K562 (cell line): ENCODE measurements around the gene PLEKHN1. TPM values are rescaled to one million over a fixed set of nuclear protein-coding genes. Genes with fewer than 3 reads are reported as not detected.

ENCODE experiments used
- CHD1 ChIP-seq: fragments of 200-600 bp; sonication (generic); IDR thresholded peaks from one replicate; pipeline ENCODE4 v1.6.1; 2012; ENCODE audit warnings: mild to moderate bottlenecking, moderate library complexity, low read length, inconsistent platforms
- EGR1 ChIP-seq: fragments of 450-650 bp; conservative IDR thresholded peaks from 2 replicates; pipeline ENCODE4 v1.6.1; 2017; ENCODE audit warnings: mild to moderate bottlenecking
- LARP7 ChIP-seq: fragments of 450-650 bp; IDR thresholded peaks from 2 replicates; pipeline ENCODE4 v1.6.1; 2016
- MYC ChIP-seq, 2 experiments: fragments of 250-450 bp in 1 of 2; sonication (Bioruptor Pico) in 1 of 2; IDR thresholded peaks; 2 replicates each; pipeline versions ENCODE4 v1.5.1 to v1.6.1; 2012 to 2021; ENCODE audit warnings: low read depth in 2 of 2, borderline replicate concordance in 1 of 2, improper control_type of control experiment in 1 of 2, low read length in 1 of 2, mild to moderate bottlenecking in 1 of 2, moderate library complexity in 1 of 2
- PREB ChIP-seq: sonication (generic); formaldehyde crosslinking; IDR thresholded peaks from 2 replicates; pipeline ENCODE4 v1.8.1; 2023; ENCODE audit warnings: mild to moderate bottlenecking, missing genetic modification reagents
- RAD21 ChIP-seq, 2 experiments: fragments of 250-450 bp in 1 of 2; fragments of 450-650 bp in 1 of 2; sonication (Bioruptor Pico) in 1 of 2; formaldehyde crosslinking in 1 of 2; IDR thresholded peaks in 1 of 2; conservative IDR thresholded peaks in 1 of 2; 2 replicates each; pipeline versions ENCODE4 v1.4.0 to v1.8.0; 2020 to 2022; ENCODE audit warnings: mild to moderate bottlenecking in 2 of 2, moderate library complexity in 1 of 2
- SMARCA4 ChIP-seq: fragments of 450-650 bp; IDR thresholded peaks from 2 replicates; pipeline ENCODE4 v1.6.1; 2016
- ZHX1 ChIP-seq: fragments of 150-350 bp; conservative IDR thresholded peaks from 2 replicates; pipeline ENCODE4 v1.6.1; 2014; ENCODE audit warnings: low read length
- ZNF318 ChIP-seq, 2 experiments: fragments of 450-650 bp; IDR thresholded peaks; 2 replicates each; pipeline ENCODE4 v1.6.1; 2016; ENCODE audit warnings: mild to moderate bottlenecking in 2 of 2, borderline replicate concordance in 1 of 2, low read depth in 1 of 2, moderate library complexity in 1 of 2
- ZNF512 ChIP-seq: IDR thresholded peaks from 2 replicates; pipeline ENCODE4 v1.6.1; 2016; ENCODE audit warnings: missing genetic modification characterization, missing compliant biosample characterization
- ZNF75A ChIP-seq: fragments of 450-650 bp; formaldehyde crosslinking; IDR thresholded peaks from 2 replicates; pipeline ENCODE4 v1.4.0; 2020; ENCODE audit warnings: mild to moderate bottlenecking
- ZNF780A ChIP-seq: fragments of 250-450 bp; sonication (Bioruptor Pico); IDR thresholded peaks from 2 replicates; pipeline ENCODE4 v1.5.0; 2021; ENCODE audit warnings: mild to moderate bottlenecking
- polyA plus RNA-seq, 8 experiments: library from polyadenylated mRNA; depleted of rRNA in 4 of 8; stranded (reverse) in 5 of 8; unstranded in 3 of 8; fragments of >200 nt; fragmentation: Nextera tagmentation in 2 of 8; fragmentation: Illumina TruSeq in 1 of 8; extraction: Ambion mirVana in 2 of 8; extraction: Trizol in 1 of 8; gene quantifications; 2 replicates each; pipeline versions ENCODE4 v1.2.1 to v1.2.3, GENCODE V29; 2011 to 2014; ENCODE audit warnings: inconsistent platforms in 1 of 8, missing spikeins in 1 of 8
- total RNA-seq, 7 experiments: library from RNA; depleted of rRNA in 6 of 7; stranded (reverse); fragments of >200 nt in 6 of 7; fragmentation: Illumina TruSeq in 2 of 7; extraction: Trizol in 2 of 7; gene quantifications; 2 replicates each; pipeline versions ENCODE4 v1.2.1 to v1.2.3, GENCODE V29; 2011 to 2021; ENCODE audit warnings: low replicate concordance in 1 of 7

PLEKHN1 gene
- total and polyA plus RNA-seq, 9 of the 15 experiments (the other 6 are each of a cell fraction or from before 2014, with no cell fraction given) = 0.07 to 1.5 (median 0.13) TPM; not detected in 2

- TF ChIP-seq ZNF75A (no peak), MYC (IDR thresholded peaks at IDR 0.05; ENCODE audit: low read depth, low read length) (no peak), MYC (CRISPR knock-in tag; IDR thresholded peaks at IDR 0.05; ENCODE audit: borderline replicate concordance, low read depth) (no peak), LARP7 (no peak), ZHX1 (no peak), RAD21 (CRISPR knock-in tag; conservative IDR thresholded peaks at IDR 0.05 in 1 of 2, IDR thresholded peaks at IDR 0.05 in 1 of 2) (no peak), CHD1 (no peak), ZNF512 (tag) (no peak), EGR1 (peak; percentile 37), PREB (CRISPR knock-in tag) (no peak), SMARCA4 (no peak), ZNF780A (CRISPR knock-in tag) (no peak), ZNF318 (IDR thresholded peaks at IDR 0.05; ENCODE audit: borderline replicate concordance in 1 of 2, low read depth in 1 of 2) (no peak)
Observed at GRCh38 chr1:944341-945325, 21.6 kb upstream of the PLEKHN1 start (continued).
